Neural cell (in vitro differentiated cells): ENCODE data around the gene RADX. TPM values are rescaled to one million over a fixed set of nuclear protein-coding genes. Genes with fewer than 3 reads are reported as not detected.

Experiments
- H2AFZ ChIP-seq: fragments of 200-600, 300-800 bp; sonication (generic), shearing (Covaris generic); 2 replicates; pipeline ENCODE4 v1.6.0; 2014; ENCODE audit warnings: low read depth, mild to moderate bottlenecking, antibody characterized with exemption, low read length, moderate library complexity
- H3F3A ChIP-seq: fragments of 200-600 bp; shearing (Covaris generic); 2 replicates; pipeline ENCODE4 v1.6.1; 2016; ENCODE audit warnings: mild to moderate bottlenecking, moderate library complexity, mixed read lengths, antibody characterized with exemption, low read length; ENCODE audit not compliant: insufficient read depth, poor library complexity, severe bottlenecking
- H3K27ac ChIP-seq: fragments of 200-600, 300-800 bp; sonication (generic), shearing (Covaris generic); 2 replicates; pipeline ENCODE4 v1.5.1; 2014; ENCODE audit warnings: mild to moderate bottlenecking, low read length, moderate library complexity
- H3K27me3 ChIP-seq: fragments of 300-800, 200-600 bp; sonication (generic), shearing (Covaris generic); 2 replicates; pipeline ENCODE4 v1.6.0; 2014; ENCODE audit warnings: mild to moderate bottlenecking, low read depth, low read length, moderate library complexity; ENCODE audit not compliant: insufficient read depth
- H3K36me3 ChIP-seq: fragments of 300-800, 200-600 bp; sonication (generic), shearing (Covaris generic); 2 replicates; pipeline ENCODE4 v1.5.1; 2014; ENCODE audit warnings: mild to moderate bottlenecking, antibody characterized with exemption, low read length, moderate library complexity; ENCODE audit not compliant: insufficient read depth
- H3K4me2 ChIP-seq: fragments of 300-800, 200-600 bp; sonication (generic), shearing (Covaris generic); 2 replicates; pipeline ENCODE4 v1.6.0; 2014; ENCODE audit warnings: mild to moderate bottlenecking, low read length
- H3K4me3 ChIP-seq: fragments of 300-800, 200-600 bp; sonication (generic), shearing (Covaris generic); 2 replicates; pipeline ENCODE4 v1.5.1; 2014; ENCODE audit warnings: mild to moderate bottlenecking, low read length, moderate library complexity
- H3K79me2 ChIP-seq: fragments of 200-600 bp; shearing (Covaris generic); replicated peaks from 2 replicates; pipeline ENCODE4 v1.6.0; 2014; ENCODE audit warnings: mild to moderate bottlenecking, low read length, moderate library complexity; ENCODE audit not compliant: insufficient read depth
- H3K9ac ChIP-seq: fragments of 300-800, 200-600 bp; sonication (generic), shearing (Covaris generic); 2 replicates; pipeline ENCODE4 v1.6.1; 2016; ENCODE audit warnings: mild to moderate bottlenecking, low read length, mixed read lengths
- H3K9me2 ChIP-seq: fragments of 200-600 bp; shearing (Covaris generic); 2 replicates; pipeline ENCODE4 v1.6.1; 2016; ENCODE audit warnings: mild to moderate bottlenecking, low read length, mixed read lengths; ENCODE audit not compliant: insufficient read depth
- H3K9me3 ChIP-seq: fragments of 200-600, 300-800 bp; sonication (generic), shearing (Covaris generic); 2 replicates; pipeline ENCODE4 v1.6.1; 2016; ENCODE audit warnings: mild to moderate bottlenecking, mixed run types, low read length, moderate library complexity, mixed read lengths
- H4K20me1 ChIP-seq: fragments of 200-600 bp; shearing (Covaris generic); 2 replicates; pipeline ENCODE4 v1.6.1; 2016; ENCODE audit warnings: mild to moderate bottlenecking, mixed run types; ENCODE audit not compliant: insufficient read depth
- CTCF ChIP-seq: fragments of 450-650 bp; IDR thresholded peaks from 2 replicates; pipeline ENCODE4 v1.5.1; 2014; ENCODE audit warnings: antibody characterized with exemption, mild to moderate bottlenecking, moderate library complexity; ENCODE audit not compliant: poor library complexity, severe bottlenecking
- EP300 ChIP-seq: fragments of 450-650 bp; conservative IDR thresholded peaks from 2 replicates; pipeline ENCODE4 v1.6.1; 2014; ENCODE audit warnings: antibody characterized with exemption, mild to moderate bottlenecking, moderate library complexity; ENCODE audit not compliant: poor library complexity, severe bottlenecking
- EZH2 ChIP-seq: fragments of 200-600, 300-800 bp; shearing (Covaris generic), sonication (generic); IDR thresholded peaks from 2 replicates; pipeline ENCODE4 v1.6.1; 2014; ENCODE audit warnings: antibody characterized with exemption, low read length, borderline replicate concordance, mild to moderate bottlenecking; ENCODE audit not compliant: insufficient read depth, poor library complexity, severe bottlenecking
- MXI1 ChIP-seq: fragments of 450-650 bp; conservative IDR thresholded peaks from 2 replicates; pipeline ENCODE4 v1.6.1; 2014; ENCODE audit warnings: antibody characterized with exemption, mild to moderate bottlenecking; ENCODE audit not compliant: poor library complexity, severe bottlenecking
- POLR2AphosphoS5 ChIP-seq: IDR thresholded peaks from 2 replicates; pipeline ENCODE4 v1.6.1; 2012
- RAD21 ChIP-seq: fragments of 450-650 bp; conservative IDR thresholded peaks from 2 replicates; pipeline ENCODE4 v1.6.1; 2014; ENCODE audit warnings: antibody characterized with exemption, mild to moderate bottlenecking, moderate library complexity
- REST ChIP-seq: IDR thresholded peaks from 2 replicates; pipeline ENCODE4 v1.6.1; 2012; ENCODE audit warnings: borderline replicate concordance
- SMC3 ChIP-seq: fragments of 450-650 bp; conservative IDR thresholded peaks from 2 replicates; pipeline ENCODE4 v1.6.1; 2014; ENCODE audit warnings: antibody characterized with exemption, mild to moderate bottlenecking, moderate library complexity; ENCODE audit not compliant: poor library complexity
- TAF1 ChIP-seq: IDR thresholded peaks from 2 replicates; pipeline ENCODE4 v1.6.1; 2012; ENCODE audit warnings: low read depth
- polyA plus RNA-seq: library from polyadenylated mRNA; depleted of rRNA; stranded (reverse); fragments of >200 nt; gene quantifications from 2 replicates; pipeline ENCODE4 v1.2.3, GENCODE V29; 2014

Gene RADX
- polyA plus RNA-seq, 1 donor from 2014 or later, result 78.9 TPM

- Histone ChIP-seq H3K9ac (no peak overlapping the region), H3K9me3 (no peaks in the 10 kb centered on the region), H2AFZ (no peak overlapping the region), H3K9me2 (no peaks in the 10 kb centered on the region), H3K36me3 (no peaks in the 10 kb centered on the region), H3K4me3 (no peak overlapping the region), H3K4me2 (no peak overlapping the region), H4K20me1 (no peaks in the 10 kb centered on the region), H3K79me2 (no peaks in the 10 kb centered on the region), H3F3A (no peaks in the 10 kb centered on the region), H3K27me3 (no peaks in the 10 kb centered on the region), H3K27ac (no peak overlapping the region)
- no peak for TF ChIP-seq SMC3
Measured at GRCh38 chrX:106621836-106622235, 10.1 kb downstream of the RADX start.

- Histone ChIP-seq H3K36me3 (no peaks in the 10 kb centered on the region), H3K79me2 (no peaks in the 10 kb centered on the region), H3K4me3 (no peak overlapping the region), H3K9me3 (no peaks in the 10 kb centered on the region), H3F3A (no peaks in the 10 kb centered on the region), H2AFZ (no peak overlapping the region), H3K9ac (no peak overlapping the region), H3K4me2 (no peak overlapping the region), H3K9me2 (no peaks in the 10 kb centered on the region), H3K27me3 (no peaks in the 10 kb centered on the region), H3K27ac (no peak overlapping the region), H4K20me1 (no peaks in the 10 kb centered on the region)
- no peak for TF ChIP-seq RAD21
- no peak for TF ChIP-seq TAF1
- no peak for TF ChIP-seq EP300
- TF ChIP-seq EZH2, result no peak
- no peak for TF ChIP-seq POLR2AphosphoS5
- TF ChIP-seq REST, result no peak
- TF ChIP-seq CTCF, result no peak
- TF ChIP-seq MXI1, result no peak
- TF ChIP-seq SMC3, result no peak
Measured at GRCh38 chrX:106626789-106627188, 15.0 kb downstream of the RADX start.

GRCh38 chrX:106631615-106632014 is 19.8 kb downstream of the RADX start:
- H3K79me2 ChIP-seq, result no peaks in the 10 kb centered on the region
- H3K27me3 ChIP-seq, result no peaks in the 10 kb centered on the region
- H3K4me3 ChIP-seq, result no peak overlapping the region
- no peaks in the 10 kb centered on the region for H3F3A ChIP-seq
- no peaks in the 10 kb centered on the region for H3K9me3 ChIP-seq
- H3K9ac ChIP-seq, result no peak overlapping the region
- no peaks in the 10 kb centered on the region for H3K9me2 ChIP-seq
- H3K36me3 ChIP-seq, result no peaks in the 10 kb centered on the region
- no peak overlapping the region for H2AFZ ChIP-seq
- no peaks in the 10 kb centered on the region for H4K20me1 ChIP-seq
- no peak overlapping the region for H3K27ac ChIP-seq
- TF ChIP-seq EZH2, result no peak
- no peak for TF ChIP-seq REST
- no peak for TF ChIP-seq CTCF
- no peak for TF ChIP-seq POLR2AphosphoS5
- TF ChIP-seq TAF1, result no peak
- no peak overlapping the region for H3K4me2 ChIP-seq
